ENCODE measurements around the gene ZNF335. TPM values are rescaled to one million over a fixed set of nuclear protein-coding genes. Genes with fewer than 3 reads are reported as not detected.

The ZNF335 gene
- total RNA-seq, 1 donor from 2014 or later = 27.8 TPM

GRCh38 chr20:46010491-46011391, 38.7 kb upstream of the ZNF335 start:
- no peak for DNase-seq (ENCODE audit: low spot score in 2 of 2)
- Histone ChIP-seq H3K4me1 (peaks cover 0 to 3% of the 10 kb centered on the region in 2 donors), H3K9me3 (no peaks in the 10 kb centered on the region), H3K27ac (no peak overlapping the region), H3K27me3 (peaks cover 22% of the 10 kb centered on the region), H3K36me3 (no peaks in the 10 kb centered on the region), H3K4me3 (peak overlapping the region in 1 of 2 donors; percentile 16)
- no peak for TF ChIP-seq CTCF (IDR thresholded peaks at IDR 0.05)
- intact Hi-C loops (cut with DNase I) = no loop called here

GRCh38 chr20:46009816-46010215, 37.8 kb upstream of the ZNF335 start:
- TF ChIP-seq CTCF (IDR thresholded peaks at IDR 0.05) = no peak
- Histone ChIP-seq H3K27ac (no peak overlapping the region), H3K4me3 (no peak overlapping the region), H3K9me3 (no peaks in the 10 kb centered on the region), H3K4me1 (peaks cover 0 to 3% of the 10 kb centered on the region in 2 donors), H3K36me3 (no peaks in the 10 kb centered on the region), H3K27me3 (peaks cover 22% of the 10 kb centered on the region)
- no peak for DNase-seq (ENCODE audit: low spot score in 2 of 2)
- intact Hi-C loops (cut with DNase I) = no loop called here

GRCh38 chr20:46007671-46008070, 35.7 kb upstream of the ZNF335 start:
- H3K27me3 ChIP-seq = peaks cover 12% of the 10 kb centered on the region
- no peak overlapping the region for H3K27ac ChIP-seq
- no peak for TF ChIP-seq CTCF (IDR thresholded peaks at IDR 0.05)
- no peaks in the 10 kb centered on the region for H3K9me3 ChIP-seq
- intact Hi-C loops (cut with DNase I) = no loop called here
- DNase-seq (ENCODE audit: low spot score in 2 of 2) = no peak
- no peaks in the 10 kb centered on the region for H3K36me3 ChIP-seq
- H3K4me3 ChIP-seq = no peak overlapping the region
- H3K4me1 ChIP-seq = no peaks in the 10 kb centered on the region

GRCh38 chr20:46006964-46007363, 35.0 kb upstream of the ZNF335 start:
- no peaks in the 10 kb centered on the region for H3K9me3 ChIP-seq
- TF ChIP-seq CTCF (IDR thresholded peaks at IDR 0.05) = no peak
- no peaks in the 10 kb centered on the region for H3K36me3 ChIP-seq
- H3K4me3 ChIP-seq = no peak overlapping the region
- no peak for DNase-seq (ENCODE audit: low spot score in 2 of 2)
- intact Hi-C loops (cut with DNase I) = no loop called here
- no peak overlapping the region for H3K27ac ChIP-seq
- H3K27me3 ChIP-seq = peaks cover 7% of the 10 kb centered on the region
- H3K4me1 ChIP-seq = no peaks in the 10 kb centered on the region

GRCh38 chr20:46006022-46006705, 34.2 kb upstream of the ZNF335 start:
- no peak for TF ChIP-seq CTCF (IDR thresholded peaks at IDR 0.05)
- H3K4me3 ChIP-seq = no peak overlapping the region
- no peak overlapping the region for H3K27ac ChIP-seq
- no peaks in the 10 kb centered on the region for H3K36me3 ChIP-seq
- no peaks in the 10 kb centered on the region for H3K4me1 ChIP-seq
- H3K9me3 ChIP-seq = no peaks in the 10 kb centered on the region
- peaks cover under 1% of the 10 kb centered on the region for H3K27me3 ChIP-seq
- no peak for DNase-seq (ENCODE audit: low spot score in 2 of 2)
- intact Hi-C loops (cut with DNase I) = no loop called here
